ENCODE results near the gene LTBP2. TPM values are rescaled to one million over a fixed set of nuclear protein-coding genes. Genes with fewer than 3 reads are reported as not detected.

The LTBP2 gene
- total RNA-seq, 6 experiments from 2014 or later: 0.46 to 3.5 (median 1.7) TPM

DNA sequence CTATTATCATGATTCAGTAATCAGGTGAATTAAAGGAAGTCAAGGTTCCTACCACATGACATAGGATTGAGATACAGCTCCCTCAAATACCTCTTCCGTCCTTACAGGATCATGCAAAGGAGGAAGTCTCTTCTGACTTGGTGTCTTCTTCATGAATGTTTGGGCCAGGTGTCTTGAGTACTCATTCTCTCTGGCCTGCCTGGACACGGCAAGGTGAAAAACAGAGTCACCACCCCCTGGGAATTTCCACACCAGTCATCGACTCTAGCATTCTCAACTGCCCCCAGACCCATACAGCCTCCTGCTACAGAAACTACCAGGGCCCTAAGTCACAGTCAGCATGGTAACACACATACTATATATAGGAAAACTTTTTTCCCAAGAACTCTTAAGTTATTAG, 44.9 kb upstream of the LTBP2 start:
- ATAC-seq (no peak), DNase-seq (no peak)
- Histone ChIP-seq H3K27ac (no peak overlapping the region), H3K36me3 (peaks cover 0 to 14% (median 0%) of the 10 kb centered on the region in 4 donors), H3K4me1 (peaks cover 0 to 10% (median 3%) of the 10 kb centered on the region in 4 donors), H3K9me3 (no peaks in the 10 kb centered on the region), H3K4me3 (no peak overlapping the region), H3K27me3 (no peaks in the 10 kb centered on the region)
- WGBS (ENCODE audit: insufficient coverage, low coverage, low lambda C conversion rate, missing lambda C conversion rate): 100% methylated on average over 3 of the region's 3 CpGs
- no peak for TF ChIP-seq POLR2A (IDR thresholded peaks at IDR 0.05)
- TF ChIP-seq, protein P1, sequence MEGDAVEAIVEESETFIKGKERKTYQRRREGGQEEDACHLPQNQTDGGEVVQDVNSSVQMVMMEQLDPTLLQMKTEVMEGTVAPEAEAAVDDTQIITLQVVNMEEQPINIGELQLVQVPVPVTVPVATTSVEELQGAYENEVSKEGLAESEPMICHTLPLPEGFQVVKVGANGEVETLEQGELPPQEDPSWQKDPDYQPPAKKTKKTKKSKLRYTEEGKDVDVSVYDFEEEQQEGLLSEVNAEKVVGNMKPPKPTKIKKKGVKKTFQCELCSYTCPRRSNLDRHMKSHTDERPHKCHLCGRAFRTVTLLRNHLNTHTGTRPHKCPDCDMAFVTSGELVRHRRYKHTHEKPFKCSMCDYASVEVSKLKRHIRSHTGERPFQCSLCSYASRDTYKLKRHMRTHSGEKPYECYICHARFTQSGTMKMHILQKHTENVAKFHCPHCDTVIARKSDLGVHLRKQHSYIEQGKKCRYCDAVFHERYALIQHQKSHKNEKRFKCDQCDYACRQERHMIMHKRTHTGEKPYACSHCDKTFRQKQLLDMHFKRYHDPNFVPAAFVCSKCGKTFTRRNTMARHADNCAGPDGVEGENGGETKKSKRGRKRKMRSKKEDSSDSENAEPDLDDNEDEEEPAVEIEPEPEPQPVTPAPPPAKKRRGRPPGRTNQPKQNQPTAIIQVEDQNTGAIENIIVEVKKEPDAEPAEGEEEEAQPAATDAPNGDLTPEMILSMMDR (IDR thresholded peaks at IDR 0.05): no peak
- intact Hi-C loops (cut with DNase I): no loop called here

DNA sequence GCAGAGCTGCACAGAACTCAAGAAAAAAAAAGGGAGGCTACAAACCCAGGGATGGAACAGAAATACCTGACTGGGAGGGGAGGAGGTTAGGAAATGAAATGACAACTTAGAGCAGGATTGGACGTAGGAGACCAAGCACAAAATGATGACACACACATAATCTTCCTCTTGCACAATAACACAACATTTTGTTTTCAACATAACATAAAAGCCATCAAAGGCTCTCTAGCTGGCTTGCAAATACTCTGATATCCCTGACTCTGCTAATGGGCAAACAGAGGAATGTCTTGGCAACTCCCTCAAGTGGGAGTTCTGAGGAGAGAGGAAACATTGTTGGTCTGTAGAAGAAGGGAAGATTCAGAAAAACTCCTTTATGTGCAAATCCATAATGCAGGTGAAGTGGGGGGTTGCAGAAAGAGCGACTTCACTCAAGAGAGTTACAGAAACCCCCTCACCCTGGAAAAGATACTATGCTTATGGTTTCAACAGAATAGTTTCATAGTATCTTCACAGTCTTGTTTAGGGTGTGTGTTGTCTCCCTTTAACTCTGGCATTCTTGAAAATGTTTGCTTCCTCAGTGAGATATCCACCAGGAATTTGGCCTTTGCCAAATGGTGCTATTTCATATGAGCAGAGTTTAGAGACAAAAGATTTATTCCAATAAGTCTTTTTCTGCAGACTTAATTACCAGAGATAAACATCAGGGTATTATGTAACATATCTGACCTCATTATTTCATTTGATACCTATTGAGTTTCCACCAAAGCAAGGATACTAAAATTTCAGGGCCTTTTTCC, 43.8 kb upstream of the LTBP2 start:
- no peak for TF ChIP-seq POLR2A (IDR thresholded peaks at IDR 0.05)
- TF ChIP-seq, protein P1 (IDR thresholded peaks at IDR 0.05): no peak
- no peaks in the 10 kb centered on the region for H3K9me3 ChIP-seq
- H3K4me1 ChIP-seq: peaks cover 0 to 10% (median 3%) of the 10 kb centered on the region in 4 donors
- no peak for DNase-seq
- H3K36me3 ChIP-seq: peaks cover 0 to 2% (median 0%) of the 10 kb centered on the region in 4 donors
- no peaks in the 10 kb centered on the region for H3K27me3 ChIP-seq
- ATAC-seq: no peak
- no peak overlapping the region for H3K4me3 ChIP-seq
- intact Hi-C loops (cut with DNase I): no loop called here
- no peak overlapping the region for H3K27ac ChIP-seq
- WGBS (ENCODE audit: insufficient coverage, low coverage, low lambda C conversion rate, missing lambda C conversion rate): 57% methylated on average over 2 of the region's 2 CpGs

DNA sequence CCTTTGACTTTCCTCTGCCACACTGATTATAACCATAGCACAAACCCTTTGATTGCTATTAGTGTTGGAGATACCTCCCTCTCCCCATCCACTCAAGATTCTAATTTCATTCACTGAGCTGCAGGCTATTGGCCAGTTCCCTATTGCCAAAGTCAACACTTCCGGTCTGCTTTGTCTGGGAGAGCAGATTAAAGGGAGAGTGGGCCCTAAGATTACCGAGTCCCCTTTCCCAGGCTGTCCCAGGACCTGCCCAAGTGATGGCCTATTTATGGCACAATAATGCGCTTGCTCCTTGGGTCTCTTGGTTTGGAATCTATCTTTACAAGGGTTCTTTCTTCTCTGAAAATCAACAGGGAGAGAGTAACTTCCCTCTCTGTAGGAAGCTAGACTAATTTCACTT, 42.9 kb upstream of the LTBP2 start:
- no peak for ATAC-seq
- no peak for TF ChIP-seq POLR2A (IDR thresholded peaks at IDR 0.05)
- TF ChIP-seq, protein P1 (IDR thresholded peaks at IDR 0.05): no peak
- no peak overlapping the region for H3K4me3 ChIP-seq
- no peak overlapping the region for H3K27ac ChIP-seq
- no peaks in the 10 kb centered on the region for H3K27me3 ChIP-seq
- 94% methylated on average over 3 of the region's 3 CpGs for WGBS (ENCODE audit: insufficient coverage, low coverage, low lambda C conversion rate, missing lambda C conversion rate)
- H3K9me3 ChIP-seq: no peaks in the 10 kb centered on the region
- intact Hi-C loops (cut with DNase I): no loop called here
- no peak for DNase-seq
- H3K4me1 ChIP-seq: peaks cover 0 to 10% (median 3%) of the 10 kb centered on the region in 4 donors
- no peaks in the 10 kb centered on the region for H3K36me3 ChIP-seq

DNA sequence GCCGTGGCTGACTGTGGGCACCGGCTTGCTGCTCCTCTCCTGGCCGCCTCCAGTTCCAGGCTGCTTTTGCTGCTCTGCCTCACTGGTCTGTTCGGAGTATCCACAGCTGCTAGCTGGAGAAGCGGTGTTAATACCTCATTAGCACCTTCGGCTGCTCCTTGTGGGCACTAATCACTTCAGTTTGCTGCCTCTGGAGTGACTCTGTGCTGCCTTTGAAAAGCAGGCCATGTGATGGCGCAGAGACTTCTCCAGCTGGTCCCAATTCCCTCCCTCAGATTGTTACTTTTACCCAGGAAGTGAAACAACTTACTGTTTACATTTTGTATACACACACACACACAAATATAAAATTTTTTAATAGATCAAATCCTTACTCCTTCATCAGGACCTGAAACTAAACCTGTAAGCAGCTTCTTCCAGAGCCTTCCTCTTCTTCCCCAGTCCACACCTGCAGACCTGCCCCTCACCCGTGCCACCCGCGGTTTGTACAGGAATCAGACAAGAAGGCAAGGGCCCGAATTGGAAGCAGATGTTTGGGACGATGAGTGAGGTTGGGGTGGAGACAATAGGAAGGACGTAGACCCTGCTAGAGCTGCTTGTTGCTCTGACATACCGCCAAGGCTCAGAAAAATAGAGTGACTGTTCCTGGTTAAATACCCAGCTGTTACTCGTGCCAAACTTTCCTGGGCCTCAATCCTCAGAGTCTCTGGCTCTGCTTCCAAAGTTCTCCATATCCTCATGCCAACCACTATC, 41.5 kb upstream of the LTBP2 start:
- intact Hi-C loops (cut with DNase I): no loop called here
- TF ChIP-seq POLR2A (IDR thresholded peaks at IDR 0.05): no peak
- TF ChIP-seq, protein P1 (IDR thresholded peaks at IDR 0.05): no peak
- WGBS (ENCODE audit: insufficient coverage, low coverage, low lambda C conversion rate, missing lambda C conversion rate): 83% methylated on average over 11 of the region's 15 CpGs

More for the DNA sequence above, 41.5 kb upstream of the LTBP2 start:
- ATAC-seq: no peak
- H3K4me1 ChIP-seq: peaks cover 0 to 3% (median 0%) of the 10 kb centered on the region in 4 donors
- no peaks in the 10 kb centered on the region for H3K9me3 ChIP-seq
- H3K36me3 ChIP-seq: no peaks in the 10 kb centered on the region
- no peak for DNase-seq
- no peak overlapping the region for H3K4me3 ChIP-seq
- no peaks in the 10 kb centered on the region for H3K27me3 ChIP-seq
- no peak overlapping the region for H3K27ac ChIP-seq
